DND-41 (cell line): Measurements from ENCODE around the gene SAMM50.

ENCODE experiments used
- CTCF ChIP-seq: IDR thresholded peaks from 2 replicates; pipeline ENCODE4 v1.5.1; 2012; ENCODE audit warnings: borderline replicate concordance, low read length, moderate library complexity, mild to moderate bottlenecking; ENCODE audit not compliant: poor library complexity, severe bottlenecking; ENCODE audit errors: extremely low read depth
- EZH2 ChIP-seq: IDR thresholded peaks from 3 replicates; pipeline ENCODE4 v1.6.1; 2012; ENCODE audit warnings: borderline replicate concordance, low read depth, mild to moderate bottlenecking, moderate library complexity, low read length, inconsistent platforms; ENCODE audit not compliant: severe bottlenecking

GRCh38 chr22:43978558-43978957, 23.3 kb downstream of the SAMM50 start:
- TF ChIP-seq CTCF = no peak
- no peak for TF ChIP-seq EZH2
